GM19193 (cell line): ENCODE results near the gene HSP90AB1.
A peak's percentile ranks its signal among the peaks of the same experiment; 100 is the strongest.

ENCODE experiments used
- POLR2A ChIP-seq: IDR thresholded peaks from 4 replicates; pipeline ENCODE4 v1.6.1; 2011; ENCODE audit not compliant: insufficient read depth, insufficient read length; ENCODE audit errors: extremely low read depth

The HSP90AB1 gene

DNA sequence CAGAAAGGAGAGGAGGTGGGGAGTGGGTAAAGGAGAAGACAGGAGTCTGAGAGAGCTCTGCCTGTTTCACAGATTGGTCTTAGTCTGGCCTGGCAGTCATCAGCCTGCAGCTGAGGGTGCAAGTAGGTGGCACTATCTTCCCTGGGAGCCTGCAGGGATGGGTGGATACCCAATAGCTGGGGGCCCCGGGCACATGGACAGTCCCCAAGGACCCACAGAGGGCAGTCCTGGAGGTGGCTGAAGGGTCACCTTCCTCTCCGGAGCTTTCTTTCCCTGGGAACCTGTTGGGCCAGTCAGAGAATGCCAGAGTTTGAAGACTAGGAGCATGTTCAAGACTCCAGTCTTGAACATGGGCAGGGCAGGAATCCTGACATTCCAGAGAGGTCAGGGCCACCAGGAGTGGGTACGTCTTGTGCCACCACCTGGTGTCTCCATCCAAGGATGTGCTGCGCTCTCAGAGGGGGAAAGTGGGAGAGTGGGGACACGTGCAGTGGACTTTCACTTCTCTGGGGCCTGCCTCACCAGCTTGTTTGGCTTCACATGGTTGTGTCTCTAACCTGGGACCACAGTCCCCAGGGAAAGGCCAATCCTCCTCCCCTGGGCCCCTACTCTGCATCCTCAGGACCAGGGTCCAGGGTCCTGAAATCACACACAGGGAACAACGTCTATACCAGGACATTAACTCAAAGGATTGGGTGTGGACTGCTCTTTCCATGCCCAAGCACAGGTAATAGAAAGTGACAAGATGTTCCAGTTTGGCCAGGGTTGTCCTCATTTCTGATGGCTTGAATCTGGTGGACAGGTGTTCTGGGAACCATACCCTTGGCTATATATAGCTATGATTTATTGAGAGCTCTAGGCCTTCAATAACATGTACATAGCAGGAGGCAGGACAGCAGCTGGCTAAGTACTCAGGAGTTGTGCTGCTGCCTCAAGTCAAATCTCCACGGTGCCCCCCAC is 48.2 kb downstream of the HSP90AB1 start:
- TF ChIP-seq POLR2A, result no peak

DNA sequence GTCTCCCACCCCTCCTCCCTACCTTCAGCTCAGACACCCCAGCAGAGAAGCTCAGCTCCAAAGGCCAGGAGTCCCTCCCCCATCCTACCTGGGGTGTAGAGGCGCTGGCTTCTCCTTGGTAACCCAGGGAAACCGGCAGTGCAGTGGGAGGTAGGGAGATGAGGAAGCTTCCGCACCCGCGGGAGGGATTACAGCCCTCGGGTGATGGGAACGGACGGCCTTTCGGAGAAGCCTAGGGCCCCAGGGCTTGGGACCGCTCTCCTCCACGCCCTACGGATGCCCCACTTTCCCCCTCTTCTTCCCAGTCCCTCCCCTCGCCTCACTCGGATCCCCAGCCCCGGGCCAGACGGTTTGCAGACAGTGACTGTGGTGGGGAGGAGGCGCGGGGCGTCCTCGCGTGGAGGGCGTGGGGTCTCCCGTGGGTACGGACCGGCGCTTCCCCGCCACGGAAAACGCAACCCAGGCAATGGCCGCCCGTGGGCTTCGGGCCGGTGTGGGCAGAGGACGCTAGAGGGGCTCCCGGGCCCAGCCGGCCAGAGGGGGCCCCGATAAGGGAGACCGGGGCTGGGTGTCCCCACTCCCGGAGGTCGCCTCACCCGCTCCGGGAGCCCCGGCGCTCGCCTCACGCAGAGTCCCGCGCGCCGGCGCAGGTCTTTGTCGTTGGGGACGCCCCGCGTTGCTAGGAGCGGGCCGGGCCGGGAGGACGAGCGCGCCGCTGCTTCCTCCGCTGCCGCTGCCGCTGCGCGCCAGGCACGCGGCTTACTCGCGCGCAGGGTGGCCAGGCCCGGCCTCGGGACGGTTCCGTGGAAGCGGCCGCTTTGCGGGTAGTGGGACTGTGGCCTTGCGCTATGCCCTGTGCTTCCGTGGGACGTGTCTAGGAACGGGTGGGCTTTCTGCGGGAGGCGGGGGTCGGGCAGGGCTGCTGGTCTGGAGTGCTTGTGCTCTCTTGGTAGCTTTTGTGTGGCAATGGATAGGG is 50.5 kb downstream of the HSP90AB1 start:
- TF ChIP-seq POLR2A, result peak; percentile 26

DNA sequence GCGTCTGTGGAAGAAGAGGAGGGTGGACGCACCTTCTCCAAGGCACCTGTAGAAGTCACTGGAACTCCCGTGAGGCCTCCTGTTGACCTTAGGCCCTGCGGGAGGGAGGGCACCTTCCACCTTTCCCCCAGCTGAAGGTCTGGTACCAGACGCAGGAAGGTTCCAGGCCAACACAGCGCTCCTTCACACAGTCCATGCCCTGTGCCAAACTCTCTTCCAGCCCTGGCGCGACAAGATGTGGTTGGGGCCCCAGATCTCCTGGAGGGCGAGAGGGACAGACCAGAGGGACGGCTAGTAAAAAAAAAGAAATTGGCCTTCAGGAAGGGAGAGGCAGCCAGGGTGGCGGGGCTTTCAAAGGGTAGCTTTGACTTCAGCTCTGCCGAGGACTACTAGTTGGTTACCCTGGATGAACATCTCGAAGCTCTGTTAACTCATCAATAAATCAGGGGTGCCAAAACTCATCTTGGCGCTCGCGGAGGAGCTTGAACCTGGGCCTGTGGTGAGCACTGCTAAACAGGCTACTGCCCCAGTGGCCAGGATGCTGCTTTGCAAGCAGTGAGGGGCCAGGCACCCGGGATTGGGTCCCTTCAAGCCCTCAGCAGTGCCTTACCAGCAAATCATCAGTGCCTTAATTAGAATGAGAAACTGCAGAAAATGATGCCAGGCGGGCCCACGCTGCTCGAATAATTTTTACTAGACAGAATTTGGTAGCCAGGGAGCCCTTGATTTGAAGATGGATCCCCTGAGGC is 51.3 kb downstream of the HSP90AB1 start:
- TF ChIP-seq POLR2A, result no peak

- TF ChIP-seq POLR2A, result no peak
Measured at GRCh38 chr6:44298864-44299263, 52.0 kb downstream of the HSP90AB1 start.

DNA sequence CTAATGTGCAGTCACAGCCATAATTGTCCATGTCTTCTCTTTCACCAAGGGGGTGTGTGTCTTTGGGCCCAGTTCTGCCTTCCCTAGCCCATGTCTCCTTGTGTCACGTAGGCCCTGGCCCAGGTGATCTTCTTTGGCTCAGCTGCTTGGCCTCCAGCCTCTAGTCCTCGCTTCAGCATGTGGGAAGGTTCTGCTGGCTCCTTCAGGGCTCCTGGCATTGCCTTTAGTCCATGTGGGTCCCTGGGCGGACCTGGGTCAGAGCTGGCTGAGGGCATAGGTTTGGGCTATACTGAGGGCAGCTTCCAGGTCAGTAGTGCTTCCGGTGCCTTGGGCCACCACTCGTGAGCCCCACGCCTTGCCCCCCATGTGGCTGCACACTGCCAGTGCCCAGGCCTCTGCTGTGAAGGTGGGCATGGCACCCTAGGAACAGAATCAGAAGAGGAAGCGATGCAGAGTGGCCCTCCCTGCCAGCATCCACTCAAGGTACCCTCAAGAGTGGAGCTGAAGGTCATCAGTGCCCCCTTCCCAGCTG is 53.5 kb downstream of the HSP90AB1 start:
- no peak for TF ChIP-seq POLR2A

GRCh38 chr6:44301106-44301505 is 54.2 kb downstream of the HSP90AB1 start:
- no peak for TF ChIP-seq POLR2A

DNA sequence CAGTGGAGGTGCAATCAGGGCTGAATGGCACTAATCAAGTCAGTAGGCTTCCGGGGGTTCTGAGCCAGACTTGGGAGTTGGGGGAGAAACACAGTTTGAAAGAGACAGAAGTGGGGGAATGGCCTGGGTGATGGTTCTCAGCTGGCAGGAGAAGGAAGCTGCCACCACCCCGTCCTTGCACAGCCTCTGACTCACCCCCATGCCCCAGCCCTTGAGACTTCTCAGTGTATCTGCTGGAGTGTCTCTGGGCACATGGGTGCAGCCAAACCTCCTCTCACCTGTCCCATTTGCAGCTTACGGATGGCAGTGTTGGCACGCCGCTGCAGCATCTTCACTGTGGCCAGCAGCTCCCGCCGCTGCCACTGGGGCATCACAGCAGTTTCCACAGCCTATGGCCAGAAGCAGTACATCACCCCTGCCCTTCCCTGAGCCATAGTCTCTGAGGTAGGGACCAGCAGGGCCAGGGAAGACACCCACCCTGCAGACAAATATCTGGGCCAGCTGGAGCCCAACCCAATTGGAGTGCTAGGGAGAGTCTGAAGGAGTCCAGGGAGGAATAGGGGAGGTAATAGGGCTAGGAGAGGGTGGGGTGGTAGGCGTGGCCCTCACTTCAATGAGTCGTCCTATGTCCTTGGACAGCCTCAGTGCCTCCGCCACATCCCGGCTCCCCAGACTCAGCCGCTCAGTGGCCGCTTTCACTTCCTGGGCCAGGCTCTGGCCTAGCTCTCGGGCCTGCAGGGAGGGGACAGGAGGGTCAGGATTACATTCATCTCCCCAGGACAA is 55.1 kb downstream of the HSP90AB1 start:
- TF ChIP-seq POLR2A, result no peak

DNA sequence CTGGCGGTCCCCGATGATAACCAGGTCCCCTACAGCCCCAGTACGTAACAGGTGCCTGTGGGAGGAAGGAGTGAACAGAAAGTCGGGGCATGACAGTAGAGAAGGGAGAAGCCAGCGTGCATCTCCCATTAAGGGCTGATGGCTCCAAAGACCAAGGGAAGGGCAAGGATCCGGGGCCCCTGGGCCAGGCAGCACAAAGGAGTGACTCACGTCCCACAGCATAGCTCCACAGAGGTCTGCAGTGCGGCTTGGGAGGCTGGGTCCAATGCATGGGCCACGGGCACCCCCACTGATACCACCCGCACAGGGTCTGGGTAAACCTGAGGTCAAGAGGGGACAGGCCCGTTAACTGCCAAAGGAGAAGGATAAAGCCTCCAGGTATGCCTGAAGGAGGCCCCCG is 56.0 kb downstream of the HSP90AB1 start:
- no peak for TF ChIP-seq POLR2A
